Metanephros (tissue), 2 donors: Measurements from ENCODE around the gene BLOC1S2. TPM values are rescaled to one million over a fixed set of nuclear protein-coding genes. Genes with fewer than 3 reads are reported as not detected.

Experiments used
- small RNA-seq: library from RNA; depleted of rRNA; stranded (forward); fragments of <200 nt; gene quantifications from one replicate; pipeline ENCODE3, GENCODE V24; 2014; ENCODE audit warnings: low replicate concordance
- total RNA-seq: library from RNA; depleted of rRNA; stranded (reverse); fragments of >200 nt; gene quantifications from one replicate; pipeline ENCODE4 v1.2.3, GENCODE V29; 2014

BLOC1S2 gene
- 16.9 TPM for total RNA-seq

DNA sequence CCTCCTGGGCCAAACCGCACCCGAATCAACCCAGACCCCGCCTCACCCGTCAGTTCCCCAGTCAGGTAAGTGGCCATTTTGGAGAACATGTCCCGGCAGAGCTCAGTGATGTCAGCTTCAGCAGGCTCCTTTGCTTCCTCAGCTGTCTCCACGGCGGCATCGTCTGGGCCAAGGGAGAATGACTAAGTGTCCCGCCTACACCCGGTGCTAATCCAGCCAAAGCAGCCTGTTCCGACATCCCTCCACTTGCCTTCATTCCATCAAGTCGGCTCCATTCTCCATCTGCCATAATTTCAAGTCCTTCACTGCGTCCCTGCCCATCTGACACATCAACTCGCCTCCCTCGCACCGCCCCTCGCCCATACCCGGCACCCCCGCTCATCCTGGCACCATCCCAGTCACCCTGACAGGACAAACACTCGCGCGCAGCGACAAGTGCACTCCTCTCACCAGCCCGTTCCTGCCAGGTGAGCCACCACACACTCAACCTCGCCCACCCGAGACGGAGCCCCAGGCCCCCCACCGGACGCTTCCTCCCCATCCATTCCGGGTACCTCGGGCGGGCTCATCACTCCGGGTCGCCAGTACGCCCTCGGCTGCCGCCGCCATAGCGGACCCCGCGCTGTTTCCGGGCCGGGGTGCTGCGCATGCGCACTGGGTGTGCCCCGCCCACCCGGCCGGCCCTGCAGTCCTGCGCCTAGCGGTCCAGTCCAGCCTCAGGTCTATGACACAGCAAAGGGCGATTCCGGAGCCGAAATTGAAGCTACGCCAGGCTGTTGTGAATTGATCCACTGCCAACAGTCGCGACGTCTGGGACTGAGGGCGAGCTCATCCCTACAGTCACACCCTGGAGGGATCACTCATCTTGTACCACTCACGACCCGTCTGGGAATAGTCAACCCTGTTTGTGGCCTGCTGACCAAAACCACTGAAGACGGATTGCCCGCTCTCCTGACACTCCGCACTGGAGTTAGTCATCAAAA is at the start of gene BLOC1S2:
TSS of gene BLOC1S2 (minus strand) at position 630 of the 983 bp plus-strand sequence. CDS start at position 609, 21 bp downstream.

DNA sequence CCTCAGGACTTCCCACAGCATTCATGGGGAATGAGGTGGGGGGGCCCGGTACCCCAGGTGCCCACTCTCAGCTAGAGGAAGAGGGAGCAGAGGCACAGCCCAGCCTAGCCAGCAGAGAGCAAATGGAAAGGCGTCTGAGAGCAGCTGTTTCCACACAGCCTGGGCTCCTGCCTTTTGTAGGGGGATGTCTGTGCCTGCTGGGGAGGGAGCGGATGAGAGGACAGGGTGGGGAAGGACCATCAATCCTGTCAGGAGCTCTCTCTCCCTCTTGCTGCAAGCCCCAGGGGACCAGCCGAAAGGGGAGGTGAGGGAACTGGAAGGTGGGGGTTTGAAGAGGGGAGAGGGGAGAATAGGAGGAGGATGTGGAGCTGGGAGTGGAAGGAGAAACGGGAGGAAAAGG is 43.6 kb upstream of the BLOC1S2 start, which contains the start of gene PKD2L1:
TSS of gene PKD2L1 (minus strand) at position 150 of the 400 bp plus-strand sequence. CDS start at position 25, 125 bp downstream.

DNA sequence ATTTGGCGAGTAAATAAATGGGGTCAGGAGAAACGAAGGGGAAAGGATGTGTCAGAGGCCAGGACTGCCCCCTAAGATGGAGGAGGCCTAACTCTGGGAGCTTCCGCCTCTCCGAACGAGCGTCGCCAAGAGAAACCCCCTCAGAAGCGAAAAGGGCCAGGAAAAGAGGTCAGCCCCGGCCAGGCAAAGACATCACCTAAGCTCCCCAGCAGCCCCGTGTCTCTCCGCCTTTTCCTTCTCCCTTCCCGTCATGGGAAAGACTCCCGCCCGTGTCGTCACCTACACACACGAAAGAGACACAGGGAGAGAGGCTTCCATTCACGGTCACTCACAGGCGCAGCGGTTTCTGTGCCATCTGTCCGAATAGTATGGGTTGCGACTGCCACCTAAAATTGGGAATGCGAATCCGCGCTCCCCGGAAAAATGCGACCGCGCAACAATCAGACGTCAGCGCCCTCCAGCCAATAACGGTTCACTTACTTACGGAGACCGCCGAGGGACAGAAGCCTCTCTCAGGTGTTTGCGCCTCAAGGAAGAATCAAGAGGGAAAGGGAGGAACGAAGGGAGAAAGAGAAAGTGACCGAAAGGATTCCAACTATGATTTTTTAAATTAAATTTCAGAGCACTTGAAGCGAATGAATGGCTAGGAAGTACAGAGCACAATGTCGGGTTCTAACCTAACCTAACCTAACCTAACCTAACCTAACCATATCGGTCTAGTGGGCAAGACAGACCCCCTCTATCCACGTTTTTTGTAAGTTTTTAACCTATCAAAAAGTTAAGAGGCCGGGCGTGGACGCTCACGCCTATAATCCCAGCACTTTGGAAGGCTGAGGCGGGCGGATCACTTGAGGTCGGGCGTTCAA is 19.0 kb downstream of the BLOC1S2 start, which contains the start of gene CWF19L1:
TSS of gene CWF19L1 (minus strand) at position 400 of the 866 bp plus-strand sequence. CDS start at position 355, 45 bp downstream.

Small RNA genes within 50 kb of the gene (small RNA-seq; reads per million reads assigned to genes)
- gene RNU6-422P (not detected), gene SNORA12 (50.1 reads per million, percentile 97 among the genes with 10 or more reads in this experiment)

Other genes starting within 250 kb of the BLOC1S2 start
- 2.2 TPM for gene CPN1, start 204.8 kb downstream of the BLOC1S2 start, total RNA-seq
- gene ERLIN1, start 100.7 kb downstream of the BLOC1S2 start, total RNA-seq: 28.0 TPM
- 18.6 TPM for gene CHUK, start 57.1 kb downstream of the BLOC1S2 start, total RNA-seq
- gene CWF19L1, start 19.0 kb downstream of the BLOC1S2 start, total RNA-seq: 24.8 TPM
- not detected for gene PKD2L1, start 43.5 kb upstream of the BLOC1S2 start, total RNA-seq
- 15.6 TPM for gene SCD, start 60.6 kb upstream of the BLOC1S2 start, total RNA-seq
- 0.29 TPM for gene WNT8B, start 176.3 kb upstream of the BLOC1S2 start, total RNA-seq
- 8.7 TPM for gene SEC31B, start 233.2 kb upstream of the BLOC1S2 start, total RNA-seq
- gene NDUFB8, start 243.2 kb upstream of the BLOC1S2 start, total RNA-seq: 158 TPM
- 19.4 TPM for gene HIF1AN, start 249.3 kb upstream of the BLOC1S2 start, total RNA-seq